ENCODE measurements around the gene GLT1D1. TPM values are rescaled to one million over a fixed set of nuclear protein-coding genes. Genes with fewer than 3 reads are reported as not detected.

The GLT1D1 gene
- total RNA-seq, 1 experiment from 2014 or later, result not detected

DNA sequence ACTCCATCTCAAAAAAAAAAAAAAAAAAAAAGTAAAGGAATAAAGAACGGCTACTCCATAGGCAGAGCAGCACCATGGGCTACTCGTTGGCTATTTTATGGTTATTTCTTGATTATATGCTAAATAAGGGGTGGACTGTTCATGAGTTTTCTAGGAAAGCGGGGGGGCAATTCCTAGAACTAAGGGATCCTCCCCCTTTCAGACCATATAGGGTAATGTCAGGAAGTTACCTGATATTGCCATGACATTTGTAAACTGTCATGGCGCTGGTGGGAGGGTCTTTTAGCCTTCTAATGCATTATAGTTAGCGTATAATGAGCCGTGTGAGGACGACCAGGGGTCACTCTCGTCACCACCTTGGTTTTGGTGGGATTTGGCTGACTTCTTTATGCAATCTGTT, 142.3 kb downstream of the GLT1D1 start:
- DNase-seq (ENCODE audit: low spot score), result no peak

DNA sequence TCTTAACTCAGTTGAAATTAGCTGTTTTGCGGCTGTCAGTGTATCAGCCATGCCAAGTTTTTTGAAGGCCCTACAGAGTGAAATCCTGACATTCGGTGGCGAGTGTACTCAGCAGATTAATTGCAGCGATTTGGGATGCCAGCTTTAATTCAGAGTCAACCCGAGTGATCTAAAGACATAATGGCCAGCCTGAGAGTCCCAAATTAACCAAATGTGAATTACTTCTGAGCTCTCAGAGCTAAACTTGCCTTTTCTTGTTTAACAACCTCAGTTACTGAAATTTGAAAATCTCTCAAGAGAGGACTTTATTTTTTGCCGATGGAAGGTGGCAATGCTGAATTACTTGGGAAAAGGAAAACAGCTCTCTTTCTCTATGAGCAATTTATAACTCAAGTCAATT, 148.5 kb downstream of the GLT1D1 start:
- no peak for DNase-seq (ENCODE audit: low spot score)

- DNase-seq (ENCODE audit: low spot score), result no peak
Measured at GRCh38 chr12:129002427-129002826, 149.1 kb downstream of the GLT1D1 start.

GRCh38 chr12:129005416-129005815, 152.1 kb downstream of the GLT1D1 start:
- no peak for DNase-seq (ENCODE audit: low spot score)

GRCh38 chr12:129005829-129006228, 152.6 kb downstream of the GLT1D1 start:
- DNase-seq (ENCODE audit: low spot score), result no peak

DNA sequence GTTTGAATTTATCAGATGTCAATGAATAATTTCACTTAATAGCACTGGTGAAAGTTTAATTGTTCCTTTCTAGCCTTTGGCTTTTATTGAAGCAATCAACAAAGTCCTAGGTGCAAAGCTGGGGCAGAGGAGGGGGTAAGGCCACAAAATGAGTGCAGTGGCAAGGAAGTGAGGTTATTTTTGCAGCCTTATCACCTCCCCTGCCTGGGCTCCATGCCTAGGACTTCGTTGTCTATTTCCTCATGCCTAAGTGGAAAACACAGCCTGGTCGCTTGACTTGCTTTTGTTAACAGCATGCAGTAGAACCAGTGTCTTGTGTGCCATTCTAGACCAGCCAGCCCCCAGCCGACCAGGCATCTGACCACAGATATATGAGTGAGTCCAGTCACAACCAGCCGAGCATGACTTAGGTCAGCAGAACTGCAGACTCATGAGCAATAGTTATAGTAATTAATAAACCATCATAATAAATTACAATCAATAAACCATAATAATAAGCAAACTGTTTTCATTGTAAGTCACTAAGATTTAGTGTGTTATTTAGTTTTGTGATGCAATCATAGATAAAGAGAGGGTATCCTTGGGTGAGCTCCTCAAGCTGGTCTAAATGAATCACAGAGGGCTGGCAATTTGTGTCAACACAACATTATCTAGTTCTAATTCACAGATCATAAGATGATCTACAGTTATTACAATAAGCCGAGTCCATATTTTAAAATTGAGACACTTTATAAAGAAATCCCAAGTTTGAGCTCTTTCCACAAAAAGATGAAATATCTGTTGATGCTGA, 156.8 kb downstream of the GLT1D1 start:
- no peak for DNase-seq (ENCODE audit: low spot score)

- no peak for DNase-seq (ENCODE audit: low spot score)
Measured at GRCh38 chr12:129016159-129016558, 162.9 kb downstream of the GLT1D1 start.

- no peak for DNase-seq (ENCODE audit: low spot score)
Measured at GRCh38 chr12:129025055-129025454, 171.8 kb downstream of the GLT1D1 start.

DNA sequence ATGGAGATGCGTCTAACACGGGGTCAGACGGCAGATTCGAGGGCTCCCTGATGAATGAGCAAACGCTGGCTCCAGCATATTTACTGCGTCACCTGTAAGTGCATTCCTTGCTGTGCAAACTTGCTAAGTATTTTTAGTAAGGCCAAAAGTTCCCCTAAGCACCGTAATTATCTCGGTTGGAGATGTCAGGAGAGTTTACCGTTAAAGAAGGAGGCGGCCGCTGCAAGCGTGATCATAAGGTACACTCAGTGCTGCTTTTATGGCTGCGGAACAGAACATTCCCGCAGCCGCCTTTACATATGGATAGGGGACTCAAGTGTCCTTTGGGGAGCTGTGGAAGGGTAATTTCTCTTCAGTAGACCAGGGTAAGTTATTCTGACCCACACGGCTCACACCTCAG, 175.6 kb downstream of the GLT1D1 start:
- no peak for DNase-seq (ENCODE audit: low spot score)

Other genes starting within 250 kb of the GLT1D1 start
- gene SLC15A4, start 29.5 kb upstream of the GLT1D1 start, total RNA-seq (2014; rRNA removed; shearing (Covaris generic)), result 17.9 and 30.4 TPM in 2 replicates